ENCODE measurements around the gene CCRL2.

CCRL2 gene

GRCh38 chr3:46406788-46407611, at the start of gene CCRL2, which contains the start of gene CCR5AS:
TSS of gene CCRL2 (plus strand) at chr3:46407259. CDS start at chr3:46408080, 821 bp downstream.
TSS of gene CCR5AS (minus strand) at chr3:46407066.
- DNase-seq (ENCODE audit: low read depth in 3 of 3, low spot score in 1 of 3), result peak in 1 of 3 donors; percentile 8

GRCh38 chr3:46358466-46358865, 48.6 kb upstream of the CCRL2 start:
- DNase-seq (ENCODE audit: low read depth in 3 of 3, low spot score in 1 of 3), result no peak

- no peak for DNase-seq (ENCODE audit: low read depth in 3 of 3, low spot score in 1 of 3)
Observed at GRCh38 chr3:46359733-46360493, 47.1 kb upstream of the CCRL2 start.

GRCh38 chr3:46360907-46361306, 46.2 kb upstream of the CCRL2 start:
- DNase-seq (ENCODE audit: low read depth in 3 of 3, low spot score in 1 of 3), result no peak

GRCh38 chr3:46361408-46362283, 45.4 kb upstream of the CCRL2 start:
- DNase-seq (ENCODE audit: low read depth in 3 of 3, low spot score in 1 of 3), result no peak

- no peak for DNase-seq (ENCODE audit: low read depth in 3 of 3, low spot score in 1 of 3)
Observed at GRCh38 chr3:46365041-46365440, 42.0 kb upstream of the CCRL2 start.

- no peak for DNase-seq (ENCODE audit: low read depth in 3 of 3, low spot score in 1 of 3)
Observed at GRCh38 chr3:46365737-46366524, 41.1 kb upstream of the CCRL2 start.

- DNase-seq (ENCODE audit: low read depth in 3 of 3, low spot score in 1 of 3), result no peak
Observed at GRCh38 chr3:46367811-46368210, 39.2 kb upstream of the CCRL2 start.

- DNase-seq (ENCODE audit: low read depth in 3 of 3, low spot score in 1 of 3), result peak; percentile 20 to 37 (median 34)
Observed at GRCh38 chr3:46368569-46368968, 38.5 kb upstream of the CCRL2 start.

- no peak for DNase-seq (ENCODE audit: low read depth in 3 of 3, low spot score in 1 of 3)
Observed at GRCh38 chr3:46369151-46369550, 37.9 kb upstream of the CCRL2 start.

- DNase-seq (ENCODE audit: low read depth in 3 of 3, low spot score in 1 of 3), result no peak
Observed at GRCh38 chr3:46369675-46370132, 37.4 kb upstream of the CCRL2 start.

- no peak for DNase-seq (ENCODE audit: low read depth in 3 of 3, low spot score in 1 of 3)
Observed at GRCh38 chr3:46370839-46371518, 36.1 kb upstream of the CCRL2 start, which contains the start of gene CCR5. TSS of gene CCR5 (plus strand) at chr3:46370946. CDS start at chr3:46372903, 1,957 bp downstream.

- DNase-seq (ENCODE audit: low read depth in 3 of 3, low spot score in 1 of 3), result no peak
Observed at GRCh38 chr3:46371519-46372340, 35.3 kb upstream of the CCRL2 start.

GRCh38 chr3:46372492-46373359, 34.3 kb upstream of the CCRL2 start:
- DNase-seq (ENCODE audit: low read depth in 3 of 3, low spot score in 1 of 3), result no peak

- no peak for DNase-seq (ENCODE audit: low read depth in 3 of 3, low spot score in 1 of 3)
Observed at GRCh38 chr3:46374755-46375154, 32.3 kb upstream of the CCRL2 start.

- DNase-seq (ENCODE audit: low read depth in 3 of 3, low spot score in 1 of 3), result no peak
Observed at GRCh38 chr3:46375218-46375617, 31.8 kb upstream of the CCRL2 start.

- DNase-seq (ENCODE audit: low read depth in 3 of 3, low spot score in 1 of 3), result no peak
Observed at GRCh38 chr3:46375814-46376213, 31.2 kb upstream of the CCRL2 start.

- peak in 2 of 3 donors; percentile 7 to 51 for DNase-seq (ENCODE audit: low read depth in 3 of 3, low spot score in 1 of 3)
Observed at GRCh38 chr3:46378426-46378942, 28.6 kb upstream of the CCRL2 start.

Measured in stimulated activated CD4-positive, alpha-beta T cell treated with anti-CD3 and anti-CD28 coated beads, TNF-alpha, amount 100 ng/mL, for 1 hour (primary cell).